Hematopoietic multipotent progenitor cell treated with erythropoietin and hydrocortisone succinate and interleukin-3 and kit ligand, for 8 days (in vitro differentiated cells): ENCODE data around the gene CREB3L1.

ENCODE experiments used
- DNase-seq: peaks from one replicate; pipeline ENCODE4 v3.0.0-alpha.2; 2015

CREB3L1 gene

GRCh38 chr11:46367916-46368267 lies 90.4 kb downstream of the CREB3L1 start:
- no peak for DNase-seq

- peak; percentile 73 for DNase-seq
These were observed 92.1 kb downstream of the CREB3L1 start for GRCh38 chr11:46369458-46370152.

GRCh38 chr11:46370253-46370652 lies 92.8 kb downstream of the CREB3L1 start:
- no peak for DNase-seq
